IMR-90 (cell line): Measurements from ENCODE around the gene PUDP.

ENCODE experiments used
- CEBPB ChIP-seq: IDR thresholded peaks from 2 replicates; pipeline ENCODE4 v1.6.1; 2012; ENCODE audit warnings: low read depth, low read length, improper control_type of control experiment
- CHD1 ChIP-seq: IDR thresholded peaks from 2 replicates; pipeline ENCODE4 v1.6.1; 2012; ENCODE audit warnings: low read depth, low read length, improper control_type of control experiment
- CTCF ChIP-seq: conservative IDR thresholded peaks from 2 replicates; pipeline ENCODE4 v1.5.1; 2012; ENCODE audit warnings: mild to moderate bottlenecking, low read depth, low read length, improper control_type of control experiment
- ELK1 ChIP-seq: fragments of 150-350 bp; IDR thresholded peaks from 2 replicates; pipeline ENCODE4 v1.6.1; 2016; ENCODE audit warnings: low read depth, mild to moderate bottlenecking, low read length, moderate library complexity, borderline replicate concordance
- FOS ChIP-seq: fragments of 150-350 bp; IDR thresholded peaks from 2 replicates; pipeline ENCODE4 v1.6.1; 2016; ENCODE audit warnings: low read depth, low read length
- MAFK ChIP-seq: IDR thresholded peaks from 2 replicates; pipeline ENCODE4 v1.6.1; 2012; ENCODE audit warnings: low read depth, low read length, improper control_type of control experiment
- MAZ ChIP-seq: IDR thresholded peaks from 2 replicates; pipeline ENCODE4 v1.6.1; 2012; ENCODE audit warnings: low read depth, mild to moderate bottlenecking, low read length, improper control_type of control experiment, moderate library complexity, borderline replicate concordance
- POLR2A ChIP-seq: IDR thresholded peaks from 2 replicates; pipeline ENCODE4 v1.6.1; 2012; ENCODE audit warnings: mild to moderate bottlenecking, low read depth, low read length
- RAD21 ChIP-seq: IDR thresholded peaks from 2 replicates; pipeline ENCODE4 v1.6.1; 2012; ENCODE audit warnings: low read length, improper control_type of control experiment
- RCOR1 ChIP-seq: IDR thresholded peaks from 2 replicates; pipeline ENCODE4 v1.6.1; 2012; ENCODE audit warnings: mild to moderate bottlenecking, low read length, improper control_type of control experiment; ENCODE audit not compliant: insufficient replicate concordance
- RFX5 ChIP-seq: IDR thresholded peaks from 2 replicates; pipeline ENCODE4 v1.8.0; 2012; ENCODE audit warnings: low read depth, mild to moderate bottlenecking, low read length, moderate library complexity
- SMC3 ChIP-seq: fragments of 150-350 bp; IDR thresholded peaks from 2 replicates; pipeline ENCODE4 v1.6.1; 2016; ENCODE audit warnings: low read depth, mild to moderate bottlenecking, antibody characterized with exemption, low read length, moderate library complexity
- USF2 ChIP-seq: fragments of 150-350 bp; IDR thresholded peaks from 2 replicates; pipeline ENCODE4 v1.6.1; 2017; ENCODE audit warnings: mild to moderate bottlenecking, antibody characterized with exemption, low read length, low read depth

GRCh38 chrX:7082556-7082955, 65.4 kb downstream of the PUDP start:
- TF ChIP-seq RFX5 (no peak), POLR2A (no peak), CHD1 (no peak), CTCF (no peak), FOS (no peak), MAFK (no peak), USF2 (no peak), ELK1 (no peak), CEBPB (no peak), MAZ (no peak), RCOR1 (no peak), SMC3 (no peak), RAD21 (no peak)
